ENCODE results near the gene EML2. TPM values are rescaled to one million over a fixed set of nuclear protein-coding genes. Genes with fewer than 3 reads are reported as not detected.

The EML2 gene
- total RNA-seq, 1 experiment from 2014 or later = 32.7 TPM

- CTCF ChIA-PET = interaction anchor here (0.7 kb wide), 1 partner anchor 53 kb away, joined by 3 read pairs; no protein-coding TSS in a partner anchor
- DNase-seq (ENCODE audit: low read depth, low spot score) = no peak
- Histone ChIP-seq H3K9me3 (ENCODE audit: control insufficient read depth, insufficient read depth, low read depth, low read length) (no peaks in the 10 kb centered on the region), H3K4me1 (ENCODE audit: control insufficient read depth, insufficient read depth, low read length) (peaks cover 3% of the 10 kb centered on the region; the same call in 1 of the 2 replicates), H3K4me3 (ENCODE audit: low read depth in 2 of 2, low read length in 2 of 2) (no peak overlapping the region), H3K27me3 (ENCODE audit: control insufficient read depth, insufficient read depth, low read length) (no peaks in the 10 kb centered on the region; the same call in 1 of the 2 replicates), H3K36me3 (ENCODE audit: control insufficient read depth, insufficient read depth, low read length) (no peaks in the 10 kb centered on the region), H3K27ac (ENCODE audit: low read length) (no peak overlapping the region)
- intact Hi-C loops (cut with micrococcal nuclease; ENCODE audit: unreplicated experiment) = no loop called here
- TF ChIP-seq TCF7L2 (IDR thresholded peaks at IDR 0.05; ENCODE audit: low read depth, low read length) (no peak), SIN3A (IDR thresholded peaks at IDR 0.05; ENCODE audit: borderline replicate concordance, insufficient read depth, low read depth, low read length) (no peak), REST (IDR thresholded peaks at IDR 0.05; ENCODE audit: insufficient read depth in 1 of 2, low read depth in 2 of 2, low read length in 1 of 2) (no peak), POLR2AphosphoS5 (IDR thresholded peaks at IDR 0.05; ENCODE audit: low read depth, low read length) (no peak)
- TF ChIP-seq, protein P1, sequence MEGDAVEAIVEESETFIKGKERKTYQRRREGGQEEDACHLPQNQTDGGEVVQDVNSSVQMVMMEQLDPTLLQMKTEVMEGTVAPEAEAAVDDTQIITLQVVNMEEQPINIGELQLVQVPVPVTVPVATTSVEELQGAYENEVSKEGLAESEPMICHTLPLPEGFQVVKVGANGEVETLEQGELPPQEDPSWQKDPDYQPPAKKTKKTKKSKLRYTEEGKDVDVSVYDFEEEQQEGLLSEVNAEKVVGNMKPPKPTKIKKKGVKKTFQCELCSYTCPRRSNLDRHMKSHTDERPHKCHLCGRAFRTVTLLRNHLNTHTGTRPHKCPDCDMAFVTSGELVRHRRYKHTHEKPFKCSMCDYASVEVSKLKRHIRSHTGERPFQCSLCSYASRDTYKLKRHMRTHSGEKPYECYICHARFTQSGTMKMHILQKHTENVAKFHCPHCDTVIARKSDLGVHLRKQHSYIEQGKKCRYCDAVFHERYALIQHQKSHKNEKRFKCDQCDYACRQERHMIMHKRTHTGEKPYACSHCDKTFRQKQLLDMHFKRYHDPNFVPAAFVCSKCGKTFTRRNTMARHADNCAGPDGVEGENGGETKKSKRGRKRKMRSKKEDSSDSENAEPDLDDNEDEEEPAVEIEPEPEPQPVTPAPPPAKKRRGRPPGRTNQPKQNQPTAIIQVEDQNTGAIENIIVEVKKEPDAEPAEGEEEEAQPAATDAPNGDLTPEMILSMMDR (IDR thresholded peaks at IDR 0.05) = no peak
- POLR2A ChIA-PET = no interaction called here
- in situ Hi-C loops (cut with HindIII; ENCODE audit: low pct_unique_long_range_greater_than_20kb, low sequenced_read_pairs) = no loop called here
- no TSS peak for BruUV-seq (replicated peaks)
- no peak for ATAC-seq
Measured at GRCh38 chr19:45601115-45601514, 38.1 kb downstream of the EML2 start.

DNA sequence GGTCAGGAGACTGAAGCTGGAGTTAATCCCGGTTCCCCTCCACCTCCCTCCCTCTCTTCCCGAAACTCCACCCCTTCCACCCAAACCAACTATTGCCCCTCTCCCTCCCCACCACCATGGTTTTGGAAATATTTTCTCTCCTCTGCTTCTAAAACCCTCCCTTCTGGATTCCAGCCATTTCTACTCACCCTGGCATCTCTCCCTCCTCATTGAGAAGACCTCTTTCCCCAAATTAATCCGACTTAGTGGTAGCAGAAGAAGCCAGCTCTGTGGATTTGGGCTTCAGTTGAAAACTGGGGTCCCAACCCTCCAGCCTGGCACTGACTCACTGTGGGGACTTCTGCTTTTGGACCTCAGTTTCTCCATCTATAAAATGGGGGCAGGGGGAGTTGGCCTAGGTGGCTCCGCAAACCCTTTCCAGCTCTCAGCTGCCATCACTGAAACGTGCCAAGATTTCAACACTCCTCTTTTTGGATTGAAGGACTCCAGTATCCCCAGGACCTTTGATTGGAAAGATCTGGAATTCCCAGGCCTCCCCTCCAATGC is 38.8 kb downstream of the EML2 start:
- ChIA-PET POLR2A (interaction anchor here (0.6 kb wide), 1 partner anchor 15 kb away, joined by 3 read pairs; no protein-coding TSS in a partner anchor), CTCF (no interaction called here)
- DNase-seq (ENCODE audit: low read depth, low spot score) (no peak), ATAC-seq (no peak)
- H3K4me1 ChIP-seq (ENCODE audit: control insufficient read depth, insufficient read depth, low read length) = peaks cover 3% of the 10 kb centered on the region; the same call in 1 of the 2 replicates
- TF ChIP-seq TCF7L2 (IDR thresholded peaks at IDR 0.05; ENCODE audit: low read depth, low read length) = no peak
- no peak for TF ChIP-seq SIN3A (IDR thresholded peaks at IDR 0.05; ENCODE audit: borderline replicate concordance, insufficient read depth, low read depth, low read length)
- TF ChIP-seq, protein P1 (IDR thresholded peaks at IDR 0.05) = no peak
- TF ChIP-seq REST (IDR thresholded peaks at IDR 0.05; ENCODE audit: insufficient read depth in 1 of 2, low read depth in 2 of 2, low read length in 1 of 2) = no peak
- no peak for TF ChIP-seq POLR2AphosphoS5 (IDR thresholded peaks at IDR 0.05; ENCODE audit: low read depth, low read length)
- no peaks in the 10 kb centered on the region for H3K9me3 ChIP-seq (ENCODE audit: control insufficient read depth, insufficient read depth, low read depth, low read length)
- no peak overlapping the region for H3K27ac ChIP-seq (ENCODE audit: low read length)
- intact Hi-C loops (cut with micrococcal nuclease; ENCODE audit: unreplicated experiment) (no loop called here), in situ Hi-C loops (cut with HindIII; ENCODE audit: low pct_unique_long_range_greater_than_20kb, low sequenced_read_pairs) (no loop called here)
- H3K4me3 ChIP-seq (ENCODE audit: low read depth in 2 of 2, low read length in 2 of 2) = no peak overlapping the region
- BruUV-seq (replicated peaks) = no TSS peak
- no peaks in the 10 kb centered on the region for H3K36me3 ChIP-seq (ENCODE audit: control insufficient read depth, insufficient read depth, low read length)
- H3K27me3 ChIP-seq (ENCODE audit: control insufficient read depth, insufficient read depth, low read length) = no peaks in the 10 kb centered on the region; the same call in 1 of the 2 replicates

Data from Panc1 (cell line).